ENCODE data around the gene PRDX6. TPM values are rescaled to one million over a fixed set of nuclear protein-coding genes. Genes with fewer than 3 reads are reported as not detected.
"Not testable (repeated sequence)": the region's sequence is repeated elsewhere in the genome, so short reads cannot be mapped to it uniquely, and the experiment has no call there.

The PRDX6 gene
- total and polyA plus RNA-seq, 10 of the 15 experiments (the other 5 are each of a cell fraction or from before 2014, with no cell fraction given): 70.7 to 230 (median 138) TPM

GRCh38 chr1:173509797-173510196, 32.7 kb downstream of the PRDX6 start:
- CTCF ChIA-PET: interaction anchor here (1.1 kb wide), 1 partner anchor 79 kb away, joined by 5 read pairs; no protein-coding TSS in a partner anchor
- POLR2A ChIA-PET: no interaction called here

GRCh38 chr1:173514503-173514902, 37.4 kb downstream of the PRDX6 start:
- H2AFZ ChIP-seq (ENCODE audit: control insufficient read depth, low read depth, low read length); H3K9ac ChIP-seq (ENCODE audit: control insufficient read depth, insufficient read depth, low read length); H4K20me1 ChIP-seq (ENCODE audit: control insufficient read depth, insufficient read depth); DNase-seq (ENCODE audit: low read depth, low spot score); H3K79me2 ChIP-seq (ENCODE audit: control insufficient read depth, insufficient read depth, low read length); POLR2A ChIA-PET; BruUV-seq (replicated peaks); FAIRE-seq; SMC1A ChIA-PET (ENCODE audit: uncharacterized antibody, unreplicated experiment); H3K27ac ChIP-seq (ENCODE audit: control insufficient read depth, insufficient read depth); CTCF ChIA-PET; H3K4me1 ChIP-seq (ENCODE audit: control insufficient read depth, insufficient read depth, low read length); ATAC-seq; H3K4me3 ChIP-seq; RAD21 ChIA-PET (ENCODE audit: unreplicated experiment); intact Hi-C loops (cut with micrococcal nuclease; ENCODE audit: unreplicated experiment); H3K27me3 ChIP-seq (replicated peaks in 1 of 2; ENCODE audit: control insufficient read depth in 2 of 2, insufficient read depth in 2 of 2, low read length in 1 of 2); H3K4me2 ChIP-seq (ENCODE audit: control insufficient read depth, insufficient read depth); H3K36me3 ChIP-seq (ENCODE audit: control insufficient read depth in 2 of 2, insufficient read depth in 2 of 2, low read length in 1 of 2); in situ Hi-C loops (cut with MboI); H3K9me3 ChIP-seq (replicated peaks; ENCODE audit: control insufficient read depth, insufficient read depth, low read length): not testable (repeated sequence)
- WGBS (ENCODE audit: insufficient coverage, insufficient replicate concordance, low lambda C conversion rate, missing lambda C conversion rate): 48% methylated on average over 1 of the region's 1 CpG

More at GRCh38 chr1:173509797-173510196, 32.7 kb downstream of the PRDX6 start:
- Histone ChIP-seq H2AFZ (ENCODE audit: control insufficient read depth, low read depth, low read length) (no peak overlapping the region), H3K79me2 (ENCODE audit: control insufficient read depth, insufficient read depth, low read length) (no peaks in the 10 kb centered on the region), H4K20me1 (ENCODE audit: control insufficient read depth, insufficient read depth) (no peaks in the 10 kb centered on the region), H3K4me3 (no peak overlapping the region), H3K9me3 (replicated peaks; ENCODE audit: control insufficient read depth, insufficient read depth, low read length) (no peaks in the 10 kb centered on the region), H3K27me3 (replicated peaks in 1 of 2; ENCODE audit: control insufficient read depth in 2 of 2, insufficient read depth in 2 of 2, low read length in 1 of 2) (no peaks in the 10 kb centered on the region), H3K9ac (ENCODE audit: control insufficient read depth, insufficient read depth, low read length) (no peak overlapping the region), H3K4me1 (ENCODE audit: control insufficient read depth, insufficient read depth, low read length) (no peaks in the 10 kb centered on the region), H3K4me2 (ENCODE audit: control insufficient read depth, insufficient read depth) (no peak overlapping the region), H3K27ac (ENCODE audit: control insufficient read depth, insufficient read depth) (no peak overlapping the region), H3K36me3 (ENCODE audit: control insufficient read depth in 2 of 2, insufficient read depth in 2 of 2, low read length in 1 of 2) (no peaks in the 10 kb centered on the region)
- ChIA-PET RAD21 (ENCODE audit: unreplicated experiment) (no interaction called here), SMC1A (ENCODE audit: uncharacterized antibody, unreplicated experiment) (interaction anchor here (0.6 kb wide), 1 partner anchor 209 kb away, joined by 3 read pairs; no protein-coding TSS in a partner anchor)
- TF ChIP-seq NKRF (conservative IDR thresholded peaks at IDR 0.05): no peak
- TF ChIP-seq NR2C1 (IDR thresholded peaks at IDR 0.05): no peak
- no peak for TF ChIP-seq FOXK2 (IDR thresholded peaks at IDR 0.05)
- TF ChIP-seq PAX5 (IDR thresholded peaks at IDR 0.05; ENCODE audit: borderline replicate concordance, low read depth, low read length): no peak
- no peak for TF ChIP-seq MYC (IDR thresholded peaks at IDR 0.05; ENCODE audit: insufficient read depth, insufficient read length, insufficient replicate concordance, low read length, severe bottlenecking)
- no peak for TF ChIP-seq CBX5 (IDR thresholded peaks at IDR 0.05; ENCODE audit: low read depth)
- TF ChIP-seq E4F1 (IDR thresholded peaks at IDR 0.05; ENCODE audit: borderline replicate concordance, partially characterized antibody): no peak
- no peak for TF ChIP-seq MAX (IDR thresholded peaks at IDR 0.05; ENCODE audit: low read depth, low read length)
- no peak for TF ChIP-seq POU2F2 (IDR thresholded peaks at IDR 0.05; ENCODE audit: borderline replicate concordance, low read depth, low read length)
- no peak for TF ChIP-seq MTA3 (IDR thresholded peaks at IDR 0.05; ENCODE audit: borderline replicate concordance, low read length)
- TF ChIP-seq ZNF384 (IDR thresholded peaks at IDR 0.05; ENCODE audit: borderline replicate concordance, low read depth, low read length): no peak
- no peak for TF ChIP-seq CBX3 (IDR thresholded peaks at IDR 0.05; ENCODE audit: borderline replicate concordance, low read depth)
- no peak for TF ChIP-seq CHD4 (IDR thresholded peaks at IDR 0.05)
- WGBS (ENCODE audit: insufficient coverage, insufficient replicate concordance, low lambda C conversion rate, missing lambda C conversion rate): 29% methylated on average over 1 of the region's 1 CpG
- BruUV-seq (replicated peaks): no TSS peak
- ATAC-seq (no peak), FAIRE-seq (no peak), DNase-seq (ENCODE audit: low read depth, low spot score) (no peak)
- intact Hi-C loops (cut with micrococcal nuclease; ENCODE audit: unreplicated experiment): loop anchor here (5.0 kb wide), 1 partner anchor 77 kb away; no protein-coding TSS in a partner anchor
- in situ Hi-C loops (cut with MboI): no loop called here
